Hepatocyte (in vitro differentiated cells): ENCODE measurements around the gene RAB3IL1.

Source experiments
- EZH2phosphoT487 ChIP-seq: fragments of 200-600 bp; sonication (generic); IDR thresholded peaks from one replicate; pipeline ENCODE4 v1.6.1; 2018; ENCODE audit warnings: antibody characterized with exemption, mild to moderate bottlenecking, low read depth, moderate library complexity; ENCODE audit not compliant: unreplicated experiment, severe bottlenecking
- TF ChIP-seq, protein P1 (sequence below): fragments of 200-600 bp; sonication (generic); IDR thresholded peaks from 2 replicates; pipeline ENCODE4 v1.5.1; 2016; ENCODE audit warnings: antibody characterized with exemption, mild to moderate bottlenecking; ENCODE audit not compliant: poor library complexity

DNA sequence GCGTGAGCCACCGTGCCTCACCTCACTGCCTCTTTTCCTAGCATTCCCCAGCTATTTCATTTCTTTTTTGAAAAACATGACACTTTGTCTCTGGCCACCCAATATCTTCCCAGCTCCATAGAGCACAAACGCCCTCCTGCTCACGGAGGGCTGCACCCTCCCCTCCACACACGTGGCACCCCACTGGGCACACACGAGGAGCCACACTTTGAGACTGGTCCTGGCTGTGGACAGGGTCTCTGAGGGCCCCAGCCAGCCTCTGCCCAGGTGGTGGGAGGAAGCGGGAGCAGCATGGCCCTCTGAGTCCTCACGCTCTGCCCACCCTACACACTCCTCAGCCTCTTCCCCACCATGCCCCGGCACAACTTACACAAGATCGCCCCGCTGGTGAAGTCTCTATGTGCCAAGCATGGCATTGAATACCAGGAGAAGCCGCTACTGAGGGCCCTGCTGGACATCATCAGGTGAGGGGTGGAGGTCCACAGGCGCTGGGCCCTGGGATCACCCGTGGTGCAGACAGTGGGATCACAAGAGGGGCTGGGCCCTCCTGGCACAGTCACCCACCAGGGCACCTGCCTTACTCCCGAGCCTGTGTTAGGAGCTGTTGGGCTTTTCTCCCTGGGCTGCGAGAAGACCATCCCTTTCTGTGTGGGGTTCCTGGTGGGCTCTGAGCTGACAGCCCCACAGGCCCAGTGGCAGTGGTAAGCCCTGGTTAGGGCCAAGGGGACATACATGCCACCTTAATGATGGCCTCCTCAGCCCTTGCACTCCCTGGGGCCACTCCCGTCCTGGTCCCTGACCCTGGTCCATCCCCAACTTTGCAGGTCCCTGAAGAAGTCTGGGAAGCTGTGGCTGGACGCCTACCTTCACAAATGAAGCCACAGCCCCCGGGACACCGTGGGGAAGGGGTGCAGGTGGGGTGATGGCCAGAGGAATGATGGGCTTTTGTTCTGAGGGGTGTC is 52.3 kb downstream of the RAB3IL1 start:
- TF ChIP-seq, protein P1, sequence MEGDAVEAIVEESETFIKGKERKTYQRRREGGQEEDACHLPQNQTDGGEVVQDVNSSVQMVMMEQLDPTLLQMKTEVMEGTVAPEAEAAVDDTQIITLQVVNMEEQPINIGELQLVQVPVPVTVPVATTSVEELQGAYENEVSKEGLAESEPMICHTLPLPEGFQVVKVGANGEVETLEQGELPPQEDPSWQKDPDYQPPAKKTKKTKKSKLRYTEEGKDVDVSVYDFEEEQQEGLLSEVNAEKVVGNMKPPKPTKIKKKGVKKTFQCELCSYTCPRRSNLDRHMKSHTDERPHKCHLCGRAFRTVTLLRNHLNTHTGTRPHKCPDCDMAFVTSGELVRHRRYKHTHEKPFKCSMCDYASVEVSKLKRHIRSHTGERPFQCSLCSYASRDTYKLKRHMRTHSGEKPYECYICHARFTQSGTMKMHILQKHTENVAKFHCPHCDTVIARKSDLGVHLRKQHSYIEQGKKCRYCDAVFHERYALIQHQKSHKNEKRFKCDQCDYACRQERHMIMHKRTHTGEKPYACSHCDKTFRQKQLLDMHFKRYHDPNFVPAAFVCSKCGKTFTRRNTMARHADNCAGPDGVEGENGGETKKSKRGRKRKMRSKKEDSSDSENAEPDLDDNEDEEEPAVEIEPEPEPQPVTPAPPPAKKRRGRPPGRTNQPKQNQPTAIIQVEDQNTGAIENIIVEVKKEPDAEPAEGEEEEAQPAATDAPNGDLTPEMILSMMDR, result no peak
- no peak for TF ChIP-seq EZH2phosphoT487
